ENCODE measurements around the gene TANGO2.

TANGO2 gene

DNA sequence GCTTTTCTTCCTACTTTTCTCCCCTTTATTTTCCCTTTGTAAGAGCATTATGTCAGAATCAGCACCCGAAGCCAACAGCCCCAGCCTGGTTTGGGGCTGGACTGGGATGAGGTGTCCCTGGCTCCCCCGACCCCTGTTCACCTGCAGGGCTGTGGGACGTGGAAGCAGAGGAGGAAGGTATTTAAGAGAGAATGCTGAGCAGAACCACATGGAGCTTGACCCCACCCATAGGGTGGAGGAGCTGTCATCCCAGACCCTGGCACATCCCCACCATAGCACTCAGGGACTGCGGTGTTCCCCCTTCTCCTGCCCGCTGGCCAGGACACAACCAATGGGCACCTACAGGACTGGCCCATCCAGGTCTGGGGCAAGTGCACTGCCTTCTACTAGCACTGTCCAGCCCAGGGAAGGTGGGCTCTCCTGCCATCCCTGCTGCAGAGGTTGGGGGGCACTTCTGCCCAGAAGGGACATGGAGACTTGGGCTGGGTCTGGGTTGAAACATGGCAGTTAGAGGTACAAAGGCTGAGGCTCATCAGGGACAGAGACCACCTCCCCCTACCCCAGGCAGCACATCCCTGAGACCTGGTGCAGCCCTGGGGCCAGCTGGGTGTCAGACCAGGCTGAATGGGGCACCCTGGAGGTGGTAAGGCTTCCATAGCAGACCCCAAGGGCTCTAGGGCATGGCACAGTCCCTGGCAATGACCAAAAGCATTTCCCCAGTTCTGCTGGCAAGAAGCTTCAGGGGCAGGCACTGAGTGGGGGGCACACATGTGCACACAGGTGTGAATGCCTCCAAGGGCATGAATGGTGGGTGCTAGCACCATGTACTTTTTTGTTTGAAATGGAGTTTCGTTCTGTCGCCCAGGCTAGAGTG is 19.7 kb downstream of the TANGO2 start:
- TF ChIP-seq, protein P1, sequence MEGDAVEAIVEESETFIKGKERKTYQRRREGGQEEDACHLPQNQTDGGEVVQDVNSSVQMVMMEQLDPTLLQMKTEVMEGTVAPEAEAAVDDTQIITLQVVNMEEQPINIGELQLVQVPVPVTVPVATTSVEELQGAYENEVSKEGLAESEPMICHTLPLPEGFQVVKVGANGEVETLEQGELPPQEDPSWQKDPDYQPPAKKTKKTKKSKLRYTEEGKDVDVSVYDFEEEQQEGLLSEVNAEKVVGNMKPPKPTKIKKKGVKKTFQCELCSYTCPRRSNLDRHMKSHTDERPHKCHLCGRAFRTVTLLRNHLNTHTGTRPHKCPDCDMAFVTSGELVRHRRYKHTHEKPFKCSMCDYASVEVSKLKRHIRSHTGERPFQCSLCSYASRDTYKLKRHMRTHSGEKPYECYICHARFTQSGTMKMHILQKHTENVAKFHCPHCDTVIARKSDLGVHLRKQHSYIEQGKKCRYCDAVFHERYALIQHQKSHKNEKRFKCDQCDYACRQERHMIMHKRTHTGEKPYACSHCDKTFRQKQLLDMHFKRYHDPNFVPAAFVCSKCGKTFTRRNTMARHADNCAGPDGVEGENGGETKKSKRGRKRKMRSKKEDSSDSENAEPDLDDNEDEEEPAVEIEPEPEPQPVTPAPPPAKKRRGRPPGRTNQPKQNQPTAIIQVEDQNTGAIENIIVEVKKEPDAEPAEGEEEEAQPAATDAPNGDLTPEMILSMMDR (IDR thresholded peaks at IDR 0.05; ENCODE audit: extremely low read depth, missing control alignments), result no peak
- no peak for DNase-seq (ENCODE audit: low spot score)

DNA sequence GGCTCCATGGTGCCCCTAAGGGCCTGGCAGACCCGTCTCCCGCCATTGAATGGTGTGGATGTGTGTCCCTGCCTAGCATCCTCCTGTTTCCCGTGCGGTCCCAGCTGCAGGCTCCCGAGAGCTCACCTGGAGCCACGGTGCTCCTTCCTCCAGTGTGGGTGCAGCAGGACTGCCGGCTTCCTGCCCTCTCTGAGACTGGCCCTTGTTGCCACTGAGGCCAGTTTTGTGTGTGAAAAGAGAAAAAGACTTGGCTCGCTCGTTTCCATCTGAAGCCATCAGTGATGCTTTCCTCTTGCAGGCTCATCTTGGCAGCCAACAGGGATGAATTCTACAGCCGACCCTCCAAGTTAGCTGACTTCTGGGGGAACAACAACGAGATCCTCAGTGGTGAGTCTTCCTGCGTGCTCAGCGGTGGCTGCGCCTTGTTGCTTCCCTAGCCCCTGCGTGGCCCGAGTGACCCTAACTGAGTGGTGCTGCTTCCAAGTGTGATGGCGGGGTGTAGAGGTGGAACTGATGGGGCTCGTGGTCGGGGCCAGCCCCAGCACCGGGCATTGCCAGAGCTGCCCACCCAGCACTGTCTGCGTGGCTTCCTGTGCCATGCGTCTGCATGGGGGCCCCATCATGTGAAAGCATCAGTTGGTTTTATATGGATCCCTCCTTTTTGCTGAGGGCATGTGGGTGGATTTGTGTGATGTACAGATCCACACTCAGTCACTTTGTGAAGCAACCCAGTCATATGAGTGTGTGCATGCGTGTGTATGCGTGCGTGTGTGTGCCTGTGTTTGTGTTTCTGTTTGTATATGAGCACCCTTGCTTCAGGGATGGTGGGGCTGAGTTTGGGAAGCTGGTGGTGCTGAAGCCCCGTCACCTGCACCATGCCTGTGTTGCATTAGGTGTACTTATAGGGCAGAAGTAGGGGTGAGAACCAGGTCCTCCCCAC is 22.4 kb downstream of the TANGO2 start:
- DNase-seq (ENCODE audit: low spot score), result no peak
- TF ChIP-seq, protein P1 (IDR thresholded peaks at IDR 0.05; ENCODE audit: extremely low read depth, missing control alignments), result no peak

DNA sequence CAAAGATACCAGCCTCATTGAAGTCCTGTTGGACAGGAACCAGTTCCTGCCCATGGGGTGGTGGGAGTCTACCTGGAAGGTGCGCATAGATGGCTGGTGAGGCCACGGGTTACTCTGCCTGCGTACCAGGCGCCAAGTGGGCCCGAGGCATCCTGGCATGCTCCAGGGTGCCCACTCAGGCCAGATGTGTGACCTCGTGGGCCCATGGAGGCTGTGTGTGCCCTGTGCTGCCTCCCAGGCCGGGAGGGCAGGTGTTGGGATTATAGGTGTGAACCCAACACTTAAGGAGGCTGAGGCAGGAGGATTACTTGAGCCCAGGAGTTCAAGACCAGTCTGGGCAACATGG is 23.1 kb downstream of the TANGO2 start:
- DNase-seq (ENCODE audit: low spot score), result no peak
- TF ChIP-seq, protein P1 (IDR thresholded peaks at IDR 0.05; ENCODE audit: extremely low read depth, missing control alignments), result no peak

DNA sequence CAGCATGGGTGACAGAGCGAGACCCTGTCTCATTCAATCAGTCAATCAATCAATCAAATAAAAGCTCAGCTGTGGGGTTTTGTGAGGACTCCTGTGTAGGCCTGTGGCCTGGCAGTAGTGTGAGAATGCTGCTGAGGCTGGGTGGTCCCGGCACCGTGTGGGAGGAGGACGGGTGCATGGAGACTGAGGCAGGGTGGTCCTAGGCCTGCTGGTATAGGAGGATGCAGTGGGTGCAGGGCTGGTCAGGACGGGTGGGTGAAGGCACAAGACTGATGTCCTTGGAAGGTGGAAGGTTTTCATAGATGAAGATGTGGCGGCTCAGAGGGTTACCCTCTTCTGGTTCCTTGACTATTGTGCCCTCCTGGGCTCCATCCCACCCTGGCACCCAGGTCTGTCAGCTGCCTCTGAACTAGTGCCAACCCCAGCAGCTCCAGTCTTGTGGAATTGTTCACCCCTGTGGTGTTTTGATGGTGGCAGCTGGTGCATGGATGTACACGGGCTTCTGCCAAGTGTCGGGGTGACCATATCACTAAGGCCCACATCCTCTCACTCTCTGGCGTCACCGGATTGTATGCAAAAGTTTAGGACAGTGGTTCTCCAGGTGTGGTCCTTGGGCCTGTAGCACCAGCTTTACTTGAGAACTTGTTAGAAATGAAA is 23.7 kb downstream of the TANGO2 start:
- no peak for DNase-seq (ENCODE audit: low spot score)
- TF ChIP-seq, protein P1 (IDR thresholded peaks at IDR 0.05; ENCODE audit: extremely low read depth, missing control alignments), result no peak

DNA sequence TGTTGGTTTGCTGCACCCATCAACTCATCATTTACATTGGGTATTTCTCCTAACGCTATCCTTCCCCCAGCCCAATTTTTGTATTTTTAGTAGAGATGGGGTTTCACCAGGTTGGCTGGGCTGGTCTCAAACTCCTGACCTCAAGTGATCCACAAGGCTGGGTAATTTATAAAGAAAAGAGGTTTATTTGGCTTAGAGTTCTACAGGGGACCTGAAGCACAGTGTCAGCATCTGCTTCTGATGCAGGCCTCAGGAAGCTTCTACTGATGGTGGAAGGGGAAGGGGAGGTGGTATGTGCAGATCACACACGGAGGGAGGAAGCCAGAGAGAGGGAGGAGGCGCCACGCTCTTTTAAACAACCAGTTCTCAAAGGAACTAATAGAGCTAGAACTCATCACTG is 25.8 kb downstream of the TANGO2 start:
- no peak for DNase-seq (ENCODE audit: low spot score)
- TF ChIP-seq, protein P1 (IDR thresholded peaks at IDR 0.05; ENCODE audit: extremely low read depth, missing control alignments), result no peak

DNA sequence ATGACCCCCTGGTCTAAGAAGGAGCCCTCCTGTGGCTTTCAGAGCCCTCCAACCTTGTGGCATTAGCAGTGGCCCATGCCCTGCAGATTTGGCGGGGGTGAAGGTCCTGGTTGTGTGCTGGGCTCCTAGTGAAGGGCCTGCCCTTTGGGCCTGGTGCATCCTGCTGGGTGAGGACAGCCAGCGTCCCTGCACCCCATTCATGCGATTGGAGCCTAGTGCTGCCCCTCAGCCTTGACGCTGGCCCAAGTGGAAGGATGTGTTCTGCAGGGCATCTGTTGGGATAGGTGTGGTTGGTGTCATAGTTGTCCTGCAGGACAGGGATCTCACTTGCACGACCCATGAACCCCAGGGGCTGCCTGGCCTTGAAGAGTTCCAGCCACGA is 31.0 kb downstream of the TANGO2 start:
- TF ChIP-seq, protein P1 (IDR thresholded peaks at IDR 0.05; ENCODE audit: extremely low read depth, missing control alignments), result no peak

More for the DNA sequence above, 31.0 kb downstream of the TANGO2 start:
- no peak for DNase-seq (ENCODE audit: low spot score)
